Fibroblast of skin of abdomen (primary cell): ENCODE measurements around the gene RARS2. TPM values are rescaled to one million over a fixed set of nuclear protein-coding genes. Genes with fewer than 3 reads are reported as not detected.
A peak's percentile ranks its signal among the peaks of the same experiment; 100 is the strongest.
"Not testable (repeated sequence)": the region's sequence is repeated elsewhere in the genome, so short reads cannot be mapped to it uniquely, and the experiment has no call there.

Source experiments
- DNase-seq: peaks from one replicate; pipeline ENCODE4 v3.0.0-alpha.2; 2013
- polyA plus RNA-seq, 2 experiments: library from polyadenylated mRNA; unstranded; fragments of 120-200 nt; gene quantifications; one replicate each; pipeline ENCODE4 v1.2.1, GENCODE V29; 2013; ENCODE audit not compliant: insufficient read length in 2 of 2

The RARS2 gene, protein sequence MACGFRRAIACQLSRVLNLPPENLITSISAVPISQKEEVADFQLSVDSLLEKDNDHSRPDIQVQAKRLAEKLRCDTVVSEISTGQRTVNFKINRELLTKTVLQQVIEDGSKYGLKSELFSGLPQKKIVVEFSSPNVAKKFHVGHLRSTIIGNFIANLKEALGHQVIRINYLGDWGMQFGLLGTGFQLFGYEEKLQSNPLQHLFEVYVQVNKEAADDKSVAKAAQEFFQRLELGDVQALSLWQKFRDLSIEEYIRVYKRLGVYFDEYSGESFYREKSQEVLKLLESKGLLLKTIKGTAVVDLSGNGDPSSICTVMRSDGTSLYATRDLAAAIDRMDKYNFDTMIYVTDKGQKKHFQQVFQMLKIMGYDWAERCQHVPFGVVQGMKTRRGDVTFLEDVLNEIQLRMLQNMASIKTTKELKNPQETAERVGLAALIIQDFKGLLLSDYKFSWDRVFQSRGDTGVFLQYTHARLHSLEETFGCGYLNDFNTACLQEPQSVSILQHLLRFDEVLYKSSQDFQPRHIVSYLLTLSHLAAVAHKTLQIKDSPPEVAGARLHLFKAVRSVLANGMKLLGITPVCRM
- polyA plus RNA-seq (2013, experiment 1 of 2; ENCODE audit: insufficient read length): 48.9 TPM
- 50.1 TPM for polyA plus RNA-seq (2013, experiment 2 of 2; ENCODE audit: insufficient read length)

DNA sequence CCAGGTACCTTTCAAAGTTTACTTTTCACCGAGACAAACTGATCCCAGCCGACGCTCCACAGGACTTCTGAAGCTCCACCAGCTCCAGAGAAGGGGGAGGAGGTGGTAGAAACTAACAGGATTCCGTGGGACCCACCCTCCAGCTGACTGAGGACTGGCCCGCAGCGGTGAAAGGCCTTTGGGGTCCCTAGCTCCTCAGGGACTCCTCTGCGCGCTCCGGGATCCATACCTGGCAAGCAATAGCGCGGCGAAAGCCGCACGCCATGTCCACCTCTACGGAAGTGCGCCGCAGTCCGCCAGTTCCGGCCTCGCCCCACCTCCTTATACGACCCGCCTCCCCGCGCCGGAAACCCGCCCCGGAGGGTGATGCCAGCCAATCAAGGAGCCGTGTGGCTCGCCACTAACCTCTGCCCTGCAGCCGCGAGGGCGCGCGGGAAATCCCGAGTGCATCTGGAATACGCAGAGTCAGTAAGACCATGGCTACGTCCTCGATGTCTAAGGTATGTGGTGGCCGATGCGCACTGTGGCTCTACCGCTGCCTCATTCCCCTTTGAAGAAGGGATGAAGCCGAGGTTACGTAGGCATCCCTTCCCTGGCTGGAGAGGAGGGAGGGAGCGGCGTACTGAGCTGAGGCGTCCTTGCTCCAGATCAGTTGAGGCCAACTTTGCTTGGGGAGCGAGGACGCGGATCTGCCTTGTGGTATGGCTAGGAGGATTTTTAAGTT is at the start of gene RARS2, which contains the start of gene ORC3:
TSS of gene RARS2 (minus strand) at position 295 of the 724 bp plus-strand sequence. CDS start at position 265, 30 bp downstream.
TSS of gene ORC3 (plus strand) at position 443 of the 724 bp plus-strand sequence. CDS start at position 477, 34 bp downstream.
- DNase-seq: peak; percentile 93

- no peak for DNase-seq
These were observed 49.6 kb upstream of the RARS2 start for GRCh38 chr6:87639373-87639772.

DNA sequence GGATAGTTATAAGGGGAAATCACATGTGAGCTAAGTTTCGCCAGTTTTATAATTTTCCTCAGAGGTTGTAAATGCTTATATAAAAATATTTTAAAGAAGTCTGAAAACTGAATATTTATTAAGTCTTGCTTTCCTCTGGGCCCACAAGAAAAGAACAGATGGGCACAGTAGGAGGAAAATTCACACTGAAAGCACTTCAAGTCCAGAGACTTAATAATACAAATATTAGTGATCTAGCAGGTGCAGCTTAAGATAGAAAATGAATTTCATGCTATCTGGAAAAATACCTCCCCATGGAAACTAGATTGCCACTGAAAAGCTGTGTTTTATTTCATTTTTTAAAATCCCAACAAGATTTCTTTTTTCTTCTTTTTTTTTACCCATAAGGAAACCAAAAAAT is 47.3 kb upstream of the RARS2 start:
- DNase-seq: no peak

DNA sequence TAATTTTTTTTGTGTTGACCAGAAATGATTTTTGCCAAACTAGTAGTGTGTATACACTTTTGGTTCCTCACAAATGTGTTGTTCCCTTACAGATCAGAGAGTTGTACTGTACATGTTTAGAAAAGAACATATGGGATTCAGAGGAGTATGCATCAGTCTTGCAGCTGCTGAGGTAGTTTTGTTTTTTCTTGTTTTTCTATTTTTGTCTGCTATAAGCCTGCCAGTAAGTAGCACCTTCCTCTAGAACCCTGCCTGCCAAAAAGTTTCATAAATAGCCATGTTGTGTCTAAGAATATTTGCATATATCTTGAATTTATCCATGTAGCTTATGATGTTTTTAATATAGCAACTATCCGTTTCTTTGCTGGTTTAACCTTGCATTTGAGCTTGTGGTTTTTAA is 46.5 kb upstream of the RARS2 start:
- no peak for DNase-seq

DNA sequence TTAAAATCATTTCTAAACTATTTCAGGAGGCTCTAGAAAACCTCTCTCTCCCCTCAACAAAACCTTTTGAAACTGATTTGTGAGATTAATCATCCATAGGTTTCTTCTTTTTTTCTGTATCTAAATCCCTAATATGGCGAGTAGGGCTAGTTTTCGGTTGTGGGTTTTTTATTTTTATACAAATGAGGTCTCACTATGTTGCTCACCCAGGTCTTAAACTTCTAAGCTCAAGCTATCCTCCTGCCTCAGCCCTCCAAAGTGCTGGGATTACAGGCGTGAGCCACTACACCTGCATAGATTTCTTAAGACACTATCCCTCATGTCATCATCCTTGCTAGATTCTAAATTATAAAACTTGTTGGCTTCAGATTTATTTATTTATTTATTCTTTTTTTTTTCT is 44.1 kb upstream of the RARS2 start:
- DNase-seq: no peak

DNA sequence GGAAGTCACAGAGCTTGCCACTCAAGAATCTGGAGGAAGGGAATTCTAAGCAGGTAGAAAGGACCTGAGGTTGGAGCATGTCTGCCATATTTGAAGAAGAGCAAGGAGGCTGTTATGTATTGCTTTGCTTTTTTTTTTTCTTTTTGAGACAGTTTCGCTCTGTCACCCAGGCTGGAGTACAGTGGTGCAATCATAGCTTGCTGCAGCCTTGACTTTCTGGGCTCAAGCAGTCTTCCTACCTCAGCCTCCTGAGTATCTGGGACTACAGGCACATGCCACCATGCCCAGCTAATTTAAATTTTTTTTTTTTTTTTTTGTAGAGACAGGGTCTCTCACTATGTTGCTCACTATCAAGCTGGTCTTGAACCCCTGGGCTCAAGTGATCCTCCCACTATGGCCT is 41.0 kb upstream of the RARS2 start:
- DNase-seq: no peak

- DNase-seq: peak; percentile 32
These were observed 39.1 kb upstream of the RARS2 start for GRCh38 chr6:87628881-87629280.

DNA sequence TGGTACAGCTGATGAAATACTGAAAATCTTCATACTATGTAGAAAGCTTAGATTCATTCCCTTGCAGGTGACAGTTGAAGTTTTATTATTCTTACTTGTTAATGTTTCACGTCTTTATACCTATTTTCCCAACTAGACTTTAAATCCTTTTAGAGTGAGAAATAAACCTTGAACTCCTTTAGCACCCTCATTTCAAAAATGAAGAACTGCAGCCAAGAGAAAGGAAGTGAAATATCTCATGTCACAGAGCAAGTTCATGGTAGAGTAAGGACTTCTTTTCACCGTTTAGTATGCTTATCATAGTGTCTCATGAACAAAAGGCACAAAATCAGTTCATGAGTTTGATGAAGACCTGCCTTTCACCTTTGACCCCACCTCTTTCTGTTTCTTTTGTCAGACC is 38.6 kb upstream of the RARS2 start:
- no peak for DNase-seq

DNA sequence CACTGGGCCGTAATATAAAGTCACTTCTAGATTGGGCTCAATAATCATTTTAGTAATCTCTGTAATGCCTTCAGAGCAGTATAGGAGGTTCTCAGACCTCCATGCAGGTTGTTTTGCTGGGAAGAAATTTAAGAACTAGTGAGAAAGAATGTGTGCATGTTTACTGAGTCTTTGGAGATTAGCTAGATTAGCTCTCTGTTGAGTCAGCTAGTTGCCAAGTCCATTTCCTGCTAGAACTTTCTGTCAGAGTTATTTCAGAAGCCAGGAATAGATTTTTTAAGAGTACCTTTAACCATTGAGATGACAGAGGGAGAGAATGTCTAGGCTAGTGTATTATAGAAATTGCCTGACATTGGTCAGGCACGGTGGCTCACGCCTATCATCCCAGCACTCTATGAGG is 33.5 kb upstream of the RARS2 start:
- no peak for DNase-seq

GRCh38 chr6:87618531-87618930 is 28.7 kb upstream of the RARS2 start:
- no peak for DNase-seq

- DNase-seq: no peak
These were observed 27.6 kb upstream of the RARS2 start for GRCh38 chr6:87617405-87617804.

DNA sequence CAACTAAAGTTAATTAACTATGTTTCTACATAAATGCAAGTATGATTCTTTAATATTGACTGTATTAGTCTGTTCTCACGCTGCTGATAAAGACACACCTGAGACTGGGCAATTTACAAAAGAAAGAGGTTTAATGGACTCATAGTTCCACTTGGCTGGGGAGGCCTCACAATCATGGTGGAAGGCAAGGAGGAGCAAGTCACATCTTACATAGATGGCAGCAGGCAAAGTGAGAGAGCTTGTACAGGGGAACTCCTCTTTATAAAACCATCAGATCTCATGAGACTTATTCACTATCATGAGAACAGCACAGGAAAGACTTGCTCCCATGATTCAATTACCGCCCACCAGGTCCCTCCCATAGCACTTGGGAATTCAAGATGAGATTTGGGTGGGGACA is 23.2 kb upstream of the RARS2 start:
- DNase-seq: not testable (repeated sequence)

- DNase-seq: no peak
These were observed 19.0 kb upstream of the RARS2 start for GRCh38 chr6:87608802-87609201.

GRCh38 chr6:87606199-87606598 is 16.4 kb upstream of the RARS2 start:
- no peak for DNase-seq

DNA sequence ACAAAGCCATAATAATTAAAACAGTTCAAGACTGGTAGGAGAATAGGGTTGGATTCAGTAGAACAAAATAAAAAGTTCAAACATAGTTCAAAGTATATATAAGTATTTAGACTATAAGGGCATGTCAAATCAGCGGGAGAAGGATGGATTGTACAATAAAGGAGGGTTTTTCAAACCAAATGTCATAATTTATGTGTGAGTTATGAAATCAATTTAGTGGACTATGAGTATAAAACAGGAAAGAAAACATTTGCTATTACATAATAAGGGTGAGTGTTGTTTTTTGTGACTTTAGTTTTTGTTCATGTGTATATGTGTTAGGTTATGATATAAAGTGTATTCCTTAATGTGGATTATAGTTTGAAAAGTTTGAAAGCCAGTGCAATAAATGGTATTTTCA is 10.8 kb upstream of the RARS2 start:
- no peak for DNase-seq

GRCh38 chr6:87590990-87591389 is 1.2 kb upstream of the RARS2 start:
- DNase-seq: no peak

DNA sequence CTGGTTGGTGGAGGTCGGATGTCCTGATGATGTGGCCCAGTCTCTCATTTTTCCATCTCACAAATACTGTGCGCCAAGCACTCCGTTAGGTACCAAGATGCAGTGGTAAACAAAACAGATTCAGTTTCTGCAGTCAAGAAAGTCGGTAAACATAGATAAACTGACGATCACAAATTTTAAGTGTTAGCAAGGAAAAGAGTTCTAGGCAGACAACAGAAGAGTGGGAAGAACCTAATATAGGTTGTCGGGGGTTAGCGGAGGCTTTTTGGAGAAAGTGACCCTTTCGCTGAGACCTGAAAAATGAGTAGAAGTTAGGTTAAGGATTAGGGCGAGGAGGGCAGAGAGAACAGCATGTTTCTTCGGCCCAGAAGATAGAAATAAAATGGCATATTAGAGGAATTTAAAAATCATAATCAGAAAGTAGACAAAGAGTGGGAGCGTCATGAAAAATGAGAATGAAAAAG is 662 bp upstream of the RARS2 start:
- DNase-seq: no peak

DNA sequence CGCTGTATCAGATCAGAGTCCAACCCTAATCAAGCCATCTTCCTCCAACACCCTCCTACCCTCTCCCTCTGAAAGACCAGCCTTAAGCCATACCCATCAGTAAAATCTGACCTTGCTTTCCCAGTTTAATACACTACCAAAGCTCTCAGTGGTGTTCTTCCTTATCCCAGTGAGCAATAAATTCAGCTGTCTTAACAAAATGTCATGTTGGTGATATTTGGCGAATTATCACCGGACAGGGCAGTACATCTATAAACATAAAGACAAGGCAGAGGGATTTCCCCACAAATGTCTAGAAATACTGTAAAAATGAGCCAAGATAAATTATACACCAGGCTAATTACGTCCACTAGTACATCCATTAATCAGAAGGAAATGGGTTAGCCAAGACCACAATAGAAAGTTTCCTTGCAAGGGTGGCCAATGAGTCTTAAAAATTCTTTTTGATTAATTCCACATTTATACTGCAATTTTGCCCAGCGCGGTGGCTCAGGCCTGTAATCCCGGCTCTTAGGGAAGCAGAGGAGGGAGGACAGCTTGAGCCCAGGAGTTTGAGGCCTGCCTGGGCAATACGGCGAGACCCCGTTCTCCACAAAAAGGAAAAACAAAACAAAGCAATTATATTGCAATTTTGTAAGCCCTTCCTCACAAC is 905 bp downstream of the RARS2 start:
- peak; percentile 37 for DNase-seq

DNA sequence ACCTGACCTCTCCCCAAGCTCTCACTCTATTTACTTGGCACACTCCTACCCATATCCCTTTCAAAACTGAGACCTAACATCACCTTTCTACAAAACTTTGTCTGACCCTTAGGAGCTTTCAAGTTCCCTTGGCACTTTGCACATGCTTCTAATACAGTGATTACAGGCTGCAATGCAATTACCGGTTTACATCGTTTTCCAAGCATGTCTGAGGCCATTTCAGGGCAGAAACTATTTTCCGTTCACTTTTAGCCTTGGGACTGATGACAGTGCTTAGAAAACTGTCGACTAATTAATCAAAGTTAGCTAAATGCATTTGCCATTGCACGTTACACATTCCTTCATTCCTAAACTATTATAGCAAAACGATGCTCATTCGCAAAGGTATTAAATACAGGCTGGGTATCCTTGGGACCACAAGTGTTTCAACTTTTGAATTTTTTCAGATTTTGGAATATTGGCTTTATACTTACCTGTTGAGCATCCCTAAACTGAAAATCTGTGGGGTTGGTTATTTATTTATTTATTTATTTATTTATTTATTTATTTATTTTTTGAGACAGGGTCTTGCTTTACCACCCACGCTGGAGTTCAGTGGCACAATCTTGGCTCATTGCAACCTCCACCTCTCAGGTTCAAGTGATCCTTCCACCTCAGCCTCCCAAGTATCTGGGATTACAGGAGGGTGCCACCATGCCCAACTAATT is 3.3 kb downstream of the RARS2 start:
- DNase-seq: peak; percentile 4

DNA sequence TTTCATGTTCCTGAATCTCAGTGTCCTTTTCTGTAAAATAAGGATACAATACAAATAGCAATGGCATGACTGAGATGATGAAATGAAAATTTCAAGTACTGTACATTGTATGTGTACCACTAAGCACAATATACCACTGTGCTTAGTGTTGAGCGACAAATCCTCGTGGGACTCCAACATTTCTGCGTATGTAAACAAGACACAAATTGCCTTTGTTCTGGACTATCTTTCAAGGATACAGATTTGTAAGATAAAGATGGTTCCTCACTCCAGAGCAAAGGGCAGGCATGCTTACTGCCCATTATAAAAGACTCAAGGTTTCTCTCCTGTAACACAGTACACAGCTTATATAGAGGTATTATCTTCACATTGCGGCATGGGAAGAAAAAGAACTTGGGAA is 6.0 kb downstream of the RARS2 start:
- DNase-seq: no peak

DNA sequence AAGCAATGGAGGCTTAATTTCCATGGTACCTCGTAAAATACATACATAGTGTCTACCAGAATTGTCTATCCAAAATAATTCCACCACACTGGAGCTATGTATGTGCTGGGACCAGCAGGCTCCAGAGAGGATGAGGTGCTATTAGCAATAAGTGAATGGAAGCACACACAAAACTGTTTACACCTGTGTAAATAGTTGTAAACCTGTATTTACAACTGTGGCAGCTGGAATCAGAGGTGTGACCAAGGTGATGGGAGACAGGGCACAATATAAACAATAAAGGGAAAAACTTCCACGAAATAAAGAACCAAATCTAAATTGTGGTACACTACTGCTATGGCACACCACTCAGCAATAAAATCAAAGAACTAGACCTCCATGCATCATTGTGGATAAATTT is 14.4 kb downstream of the RARS2 start:
- no peak for DNase-seq

- DNase-seq: no peak
These were observed 15.5 kb downstream of the RARS2 start for GRCh38 chr6:87574237-87574804.
